Pancreas (tissue), 10 donors: ENCODE results near the gene KIF23. TPM values are rescaled to one million over a fixed set of nuclear protein-coding genes. Genes with fewer than 3 reads are reported as not detected.

Experiments used
- ATAC-seq, 4 donors: fragments of 200-7000 bp; cut with Tn5 transposase; one replicate each; pipeline versions ENCODE4 v1.8.0 to v1.9.1; 2020; ENCODE audit warnings: mild to moderate bottlenecking in 4 of 4, moderate library complexity in 4 of 4
- DNase-seq, 6 donors: peaks; one replicate each; pipeline ENCODE4 v3.0.0-alpha.2; 2020
- FAIRE-seq: peaks from 2 replicates; lab custom pipeline; 2012; peaks lifted over from hg19 to GRCh38; lab: Jason Lieb, UNC
- H3K27ac ChIP-seq, 4 donors: fragments of 200-600 bp; sonication (generic); 1 replicate in 3 of 4; 2 replicates in 1 of 4; pipeline versions ENCODE4 v1.5.0 to v1.8.0; 2020
- H3K27me3 ChIP-seq, 4 donors: fragments of 200-600 bp; one replicate each; pipeline ENCODE4 v1.8.0; 2021
- H3K36me3 ChIP-seq, 3 donors: fragments of 200-600 bp; sonication (generic) in 1 of 3; one replicate each; pipeline versions ENCODE4 v1.5.0 to v1.8.0; 2020 to 2021
- H3K4me1 ChIP-seq, 3 donors: fragments of 200-600 bp; one replicate each; pipeline ENCODE4 v1.8.0; 2021
- H3K4me3 ChIP-seq, 4 donors: fragments of 200-600 bp; sonication (generic) in 2 of 4; one replicate each; pipeline versions ENCODE4 v1.5.0 to v1.8.0; 2020 to 2021
- H3K9me3 ChIP-seq, 4 donors: fragments of 200-600 bp; one replicate each; pipeline ENCODE4 v1.8.0; 2021
- WGBS, 2 donors: extraction: QIAGEN DNeasy Blood & Tissue Kit; methylation state at CpG; one replicate each; pipeline ENCODE4 v1.1.7; 2013; 5-methylcytosine and 5-hydroxymethylcytosine counted together
- intact Hi-C, 3 donors: fragments of 100-400 bp; cut with DNase I; formaldehyde crosslinking; loops; one replicate each; pipeline versions ENCODE4 v1.11.1 to v1.14.2; 2022
- polyA plus RNA-seq, 2 donors: library from polyadenylated mRNA; stranded (reverse); fragments of 200-250 nt; gene quantifications; one replicate each; pipeline ENCODE4 v1.2.3, GENCODE V29; 2013
- total RNA-seq, 6 donors: library from RNA; stranded (reverse); fragmentation: NEBNext Ultra II Directional in 4 of 6; extraction: Animal tissue kit (Norgen Biotek cat#: 25700) in 4 of 6; gene quantifications; one replicate each; pipeline versions ENCODE4 v1.2.1 to v1.2.4, GENCODE V29; 2021 to 2023
- TF ChIP-seq, protein P1 (sequence below), 4 donors: fragments of 200-600 bp; sonication (generic) in 3 of 4; IDR thresholded peaks; one replicate each; pipeline versions ENCODE4 v1.5.0 to v1.8.0; 2021; ENCODE audit warnings: antibody characterized with exemption in 4 of 4
- donor health status: healthy with polysubstance abuse.
- donor health status: DM: no; HTN: no; CAD: no; lungs with moderate emphysema.
- donor health status: DM: no; HTN: no; CAD: no.
- donor health status: control.
- donor health status: control.
- donor health status: Bipolar disorder and iron deficiency.
- donor health status: DM: yes; HTN: yes; CAD: no.
- donor health status: DM: no; HTN: no; CAD: no.
- donor health status: DM: no; HTN: no; CAD: no.
- donor health status: DM: yes; HTN: yes; CAD: no.

KIF23 gene
- total and polyA plus RNA-seq, 8 donors = 0.19 to 2.0 (median 0.88) TPM

DNA sequence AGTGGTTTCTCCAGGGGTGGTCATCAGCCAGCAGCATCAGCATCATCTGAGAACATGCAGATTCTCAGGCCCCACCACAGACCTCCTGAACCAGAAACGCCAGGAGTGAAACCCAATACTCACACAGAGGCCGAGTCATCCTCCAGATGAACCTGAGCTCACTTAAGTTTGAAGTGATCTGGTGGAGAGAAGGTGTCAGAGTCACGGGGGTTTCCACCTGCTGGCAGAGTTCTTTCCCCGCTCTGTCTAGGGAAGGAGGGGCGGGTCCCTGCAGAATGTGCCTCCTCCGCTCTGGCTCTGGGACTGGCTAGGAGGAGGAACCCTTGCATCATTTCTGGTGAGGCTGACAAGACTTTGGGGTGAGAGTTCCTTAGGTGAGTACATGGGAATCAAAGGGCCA, 13.3 kb upstream of the KIF23 start:
- Histone ChIP-seq H3K36me3 (no peaks in the 10 kb centered on the region), H3K4me3 (no peak overlapping the region), H3K27me3 (no peaks in the 10 kb centered on the region), H3K9me3 (no peaks in the 10 kb centered on the region), H3K4me1 (no peaks in the 10 kb centered on the region), H3K27ac (no peak overlapping the region)
- 90 to 91% methylated on average over 6 of the region's 6 CpGs for WGBS, 2 donors
- FAIRE-seq (no peak), DNase-seq (no peak), ATAC-seq (no peak)
- TF ChIP-seq, protein P1, sequence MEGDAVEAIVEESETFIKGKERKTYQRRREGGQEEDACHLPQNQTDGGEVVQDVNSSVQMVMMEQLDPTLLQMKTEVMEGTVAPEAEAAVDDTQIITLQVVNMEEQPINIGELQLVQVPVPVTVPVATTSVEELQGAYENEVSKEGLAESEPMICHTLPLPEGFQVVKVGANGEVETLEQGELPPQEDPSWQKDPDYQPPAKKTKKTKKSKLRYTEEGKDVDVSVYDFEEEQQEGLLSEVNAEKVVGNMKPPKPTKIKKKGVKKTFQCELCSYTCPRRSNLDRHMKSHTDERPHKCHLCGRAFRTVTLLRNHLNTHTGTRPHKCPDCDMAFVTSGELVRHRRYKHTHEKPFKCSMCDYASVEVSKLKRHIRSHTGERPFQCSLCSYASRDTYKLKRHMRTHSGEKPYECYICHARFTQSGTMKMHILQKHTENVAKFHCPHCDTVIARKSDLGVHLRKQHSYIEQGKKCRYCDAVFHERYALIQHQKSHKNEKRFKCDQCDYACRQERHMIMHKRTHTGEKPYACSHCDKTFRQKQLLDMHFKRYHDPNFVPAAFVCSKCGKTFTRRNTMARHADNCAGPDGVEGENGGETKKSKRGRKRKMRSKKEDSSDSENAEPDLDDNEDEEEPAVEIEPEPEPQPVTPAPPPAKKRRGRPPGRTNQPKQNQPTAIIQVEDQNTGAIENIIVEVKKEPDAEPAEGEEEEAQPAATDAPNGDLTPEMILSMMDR (IDR thresholded peaks at IDR 0.05) = no peak
- intact Hi-C loops = no loop called here

DNA sequence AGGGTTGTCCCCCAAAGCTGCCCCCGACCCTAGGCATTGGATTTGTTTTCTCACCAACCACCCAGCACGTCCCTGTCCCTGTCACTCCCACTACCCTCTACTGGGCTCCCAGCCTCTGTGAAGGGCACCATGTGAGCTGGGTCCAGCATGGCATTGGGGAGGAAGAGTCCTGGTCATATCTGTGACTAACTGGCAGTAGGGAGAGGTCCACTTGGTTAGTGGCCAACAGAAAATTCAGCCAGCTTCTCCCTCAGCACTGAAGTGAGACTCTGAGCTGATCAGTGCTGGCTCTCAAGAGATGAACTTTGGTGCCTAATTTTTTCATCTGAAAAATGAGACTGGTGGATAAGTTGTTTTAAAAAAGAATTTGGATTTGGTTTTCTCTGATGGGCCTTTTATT, 11.3 kb upstream of the KIF23 start:
- H3K4me1 ChIP-seq = no peaks in the 10 kb centered on the region
- FAIRE-seq (no peak), DNase-seq (no peak), ATAC-seq (no peak)
- intact Hi-C loops = no loop called here
- H3K36me3 ChIP-seq = no peaks in the 10 kb centered on the region
- H3K9me3 ChIP-seq = no peaks in the 10 kb centered on the region
- no peaks in the 10 kb centered on the region for H3K27me3 ChIP-seq
- TF ChIP-seq, protein P1 (IDR thresholded peaks at IDR 0.05) = no peak
- H3K27ac ChIP-seq = no peak overlapping the region
- H3K4me3 ChIP-seq = no peak overlapping the region
- WGBS, 2 donors = 86 to 87% methylated on average over 2 of the region's 2 CpGs

DNA sequence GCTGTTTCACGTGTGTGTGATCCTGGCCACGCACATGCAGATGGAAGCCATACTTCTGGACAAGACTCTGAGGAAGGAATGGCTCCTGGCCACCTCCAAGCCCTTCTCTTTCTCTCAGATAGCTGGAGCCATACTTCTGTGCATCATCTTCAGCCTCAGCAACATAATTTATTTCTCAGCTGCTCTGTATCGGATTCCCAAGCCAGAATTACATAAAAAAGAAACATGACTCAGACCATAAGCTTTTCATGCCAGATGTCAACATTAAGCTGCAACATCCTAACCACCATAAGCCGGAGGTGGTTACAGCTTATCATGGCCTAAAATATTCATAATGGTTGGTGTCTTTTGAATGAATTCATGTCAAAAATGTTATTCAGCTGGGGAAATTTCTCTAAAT, 10.6 kb upstream of the KIF23 start:
- H3K4me3 ChIP-seq = no peak overlapping the region
- no peak for ATAC-seq
- H3K4me1 ChIP-seq = no peaks in the 10 kb centered on the region
- no peak for DNase-seq
- WGBS, 2 donors = 84 to 90% methylated on average over 4 of the region's 4 CpGs
- H3K27ac ChIP-seq = no peak overlapping the region
- TF ChIP-seq, protein P1 (IDR thresholded peaks at IDR 0.05) = no peak
- no peaks in the 10 kb centered on the region for H3K36me3 ChIP-seq
- no peaks in the 10 kb centered on the region for H3K27me3 ChIP-seq
- no peak for FAIRE-seq
- no peaks in the 10 kb centered on the region for H3K9me3 ChIP-seq
- intact Hi-C loops = no loop called here

DNA sequence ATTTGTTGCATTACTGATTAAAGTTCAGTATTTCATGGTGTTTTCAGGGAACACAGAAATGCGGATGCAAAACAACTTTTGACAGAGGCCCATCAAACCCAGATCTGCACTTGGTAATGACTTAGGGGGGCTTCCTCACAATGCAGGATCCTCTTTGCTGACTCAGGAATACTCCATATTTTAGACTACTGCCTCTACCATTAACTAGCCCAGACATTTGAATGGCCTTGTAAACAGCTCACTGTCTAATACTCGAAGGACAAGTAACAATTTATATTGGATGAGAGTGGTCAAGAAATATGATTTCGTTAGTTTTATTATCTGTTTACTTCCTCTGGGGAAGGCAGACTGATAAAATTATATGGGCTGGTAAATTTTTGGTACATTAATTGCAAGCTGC, 9.0 kb upstream of the KIF23 start:
- Histone ChIP-seq H3K4me1 (no peaks in the 10 kb centered on the region), H3K9me3 (no peaks in the 10 kb centered on the region), H3K36me3 (no peaks in the 10 kb centered on the region), H3K27me3 (no peaks in the 10 kb centered on the region), H3K4me3 (no peak overlapping the region), H3K27ac (no peak overlapping the region)
- ATAC-seq = no peak
- intact Hi-C loops = no loop called here
- DNase-seq = no peak
- TF ChIP-seq, protein P1 (IDR thresholded peaks at IDR 0.05) = no peak
- FAIRE-seq = no peak
- 56 to 57% methylated on average over 3 of the region's 3 CpGs for WGBS, 2 donors

DNA sequence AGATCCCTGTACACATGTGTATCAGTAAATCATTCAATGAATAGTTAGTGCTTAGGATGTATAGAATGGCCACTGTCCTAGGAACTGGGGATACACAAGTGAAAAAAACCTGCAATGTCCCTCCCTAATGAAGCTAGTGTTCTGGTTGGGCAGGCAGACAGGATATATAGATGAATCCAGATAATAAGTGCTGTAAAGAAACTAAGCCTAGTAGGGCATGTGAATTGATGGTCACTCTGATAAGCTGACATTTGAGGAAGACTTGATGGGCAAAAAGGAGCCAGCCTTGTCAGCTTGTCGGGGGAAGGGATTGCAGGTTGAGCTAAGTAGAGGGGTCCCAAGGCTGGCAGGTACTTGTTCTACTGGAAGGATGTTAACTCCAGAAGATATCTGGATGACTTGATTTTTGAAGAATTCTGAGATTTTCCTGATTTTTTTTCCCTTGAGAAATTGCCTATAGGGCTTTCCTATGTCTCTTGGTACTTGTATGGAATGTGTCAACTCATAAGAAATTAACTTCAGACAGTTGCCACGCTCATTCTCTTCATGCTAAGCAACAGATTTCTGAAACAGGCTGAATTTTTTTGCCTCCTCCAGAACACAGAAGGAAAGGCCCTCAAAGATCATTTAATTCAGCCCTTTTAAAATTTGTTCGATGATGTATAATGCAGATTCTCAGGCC, 6.3 kb upstream of the KIF23 start:
- intact Hi-C loops = no loop called here
- Histone ChIP-seq H3K9me3 (no peaks in the 10 kb centered on the region), H3K4me1 (no peaks in the 10 kb centered on the region), H3K36me3 (no peaks in the 10 kb centered on the region), H3K27ac (no peak overlapping the region), H3K27me3 (no peaks in the 10 kb centered on the region), H3K4me3 (no peak overlapping the region)
- TF ChIP-seq, protein P1 (IDR thresholded peaks at IDR 0.05) = no peak
- 84 to 93% methylated on average over 3 of the region's 3 CpGs for WGBS, 2 donors
- FAIRE-seq = no peak
- no peak for DNase-seq
- ATAC-seq = no peak
